Measurements from ENCODE around the gene ERC1.

ERC1 gene

DNA sequence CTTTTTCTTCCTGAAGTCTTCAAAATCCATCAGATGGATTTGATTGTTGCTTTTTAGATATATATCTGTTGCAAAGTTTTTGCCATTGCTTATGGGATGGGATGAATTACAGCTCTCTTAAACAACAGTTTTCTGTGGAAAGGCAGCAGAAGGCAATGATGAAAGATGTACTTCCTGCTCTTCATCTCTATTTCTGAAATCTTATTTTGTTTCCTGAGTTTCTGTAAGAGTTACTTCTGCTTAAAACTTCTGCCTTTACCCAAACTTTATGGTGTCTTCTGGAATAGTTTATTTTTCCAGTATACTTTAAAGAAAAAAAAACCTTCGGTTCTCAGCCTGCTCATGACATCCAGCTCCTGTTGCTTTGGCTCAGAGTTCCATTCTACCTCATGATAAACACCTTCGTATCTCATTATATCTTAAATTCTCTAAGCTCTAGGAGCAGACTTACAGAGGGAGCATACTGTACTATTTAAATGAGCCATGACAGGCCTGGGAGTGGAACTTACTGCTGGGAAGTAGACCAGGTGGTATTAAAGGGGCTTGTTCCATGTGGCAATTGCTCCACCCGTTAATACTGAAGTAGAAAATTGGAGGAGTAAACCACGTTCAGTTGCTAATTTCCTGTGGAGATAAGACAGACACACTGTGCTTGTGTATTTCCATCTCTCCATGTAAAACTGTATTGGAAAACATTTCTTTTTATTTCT is 314.9 kb downstream of the ERC1 start:
- TF ChIP-seq, protein P1, sequence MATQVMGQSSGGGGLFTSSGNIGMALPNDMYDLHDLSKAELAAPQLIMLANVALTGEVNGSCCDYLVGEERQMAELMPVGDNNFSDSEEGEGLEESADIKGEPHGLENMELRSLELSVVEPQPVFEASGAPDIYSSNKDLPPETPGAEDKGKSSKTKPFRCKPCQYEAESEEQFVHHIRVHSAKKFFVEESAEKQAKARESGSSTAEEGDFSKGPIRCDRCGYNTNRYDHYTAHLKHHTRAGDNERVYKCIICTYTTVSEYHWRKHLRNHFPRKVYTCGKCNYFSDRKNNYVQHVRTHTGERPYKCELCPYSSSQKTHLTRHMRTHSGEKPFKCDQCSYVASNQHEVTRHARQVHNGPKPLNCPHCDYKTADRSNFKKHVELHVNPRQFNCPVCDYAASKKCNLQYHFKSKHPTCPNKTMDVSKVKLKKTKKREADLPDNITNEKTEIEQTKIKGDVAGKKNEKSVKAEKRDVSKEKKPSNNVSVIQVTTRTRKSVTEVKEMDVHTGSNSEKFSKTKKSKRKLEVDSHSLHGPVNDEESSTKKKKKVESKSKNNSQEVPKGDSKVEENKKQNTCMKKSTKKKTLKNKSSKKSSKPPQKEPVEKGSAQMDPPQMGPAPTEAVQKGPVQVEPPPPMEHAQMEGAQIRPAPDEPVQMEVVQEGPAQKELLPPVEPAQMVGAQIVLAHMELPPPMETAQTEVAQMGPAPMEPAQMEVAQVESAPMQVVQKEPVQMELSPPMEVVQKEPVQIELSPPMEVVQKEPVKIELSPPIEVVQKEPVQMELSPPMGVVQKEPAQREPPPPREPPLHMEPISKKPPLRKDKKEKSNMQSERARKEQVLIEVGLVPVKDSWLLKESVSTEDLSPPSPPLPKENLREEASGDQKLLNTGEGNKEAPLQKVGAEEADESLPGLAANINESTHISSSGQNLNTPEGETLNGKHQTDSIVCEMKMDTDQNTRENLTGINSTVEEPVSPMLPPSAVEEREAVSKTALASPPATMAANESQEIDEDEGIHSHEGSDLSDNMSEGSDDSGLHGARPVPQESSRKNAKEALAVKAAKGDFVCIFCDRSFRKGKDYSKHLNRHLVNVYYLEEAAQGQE (IDR thresholded peaks at IDR 0.05; ENCODE audit: insufficient replicate concordance, low read depth), result no peak
- TF ChIP-seq POLR2AphosphoS5 (IDR thresholded peaks at IDR 0.05; ENCODE audit: low read depth) (no peak; the same call in 1 of the 2 replicates), GABPA (IDR thresholded peaks at IDR 0.05; ENCODE audit: low read depth) (no peak), SPI1 (IDR thresholded peaks at IDR 0.05; ENCODE audit: borderline replicate concordance, low read depth) (no peak), CTCF (IDR thresholded peaks at IDR 0.05; ENCODE audit: insufficient read depth, low read length) (no peak)
- Histone ChIP-seq H3K27ac (replicated peaks) (peak overlapping the region; percentile 62), H3K27me3 (ENCODE audit: insufficient read depth, poor library complexity, severe bottlenecking) (no peaks in the 10 kb centered on the region), H3K4me3 (replicated peaks; ENCODE audit: insufficient read depth, low read length) (no peak overlapping the region)
- DNase-seq (ENCODE audit: low read depth in 1 of 2, low spot score in 1 of 2), result peak in 1 of 2 experiments; percentile 51

DNA sequence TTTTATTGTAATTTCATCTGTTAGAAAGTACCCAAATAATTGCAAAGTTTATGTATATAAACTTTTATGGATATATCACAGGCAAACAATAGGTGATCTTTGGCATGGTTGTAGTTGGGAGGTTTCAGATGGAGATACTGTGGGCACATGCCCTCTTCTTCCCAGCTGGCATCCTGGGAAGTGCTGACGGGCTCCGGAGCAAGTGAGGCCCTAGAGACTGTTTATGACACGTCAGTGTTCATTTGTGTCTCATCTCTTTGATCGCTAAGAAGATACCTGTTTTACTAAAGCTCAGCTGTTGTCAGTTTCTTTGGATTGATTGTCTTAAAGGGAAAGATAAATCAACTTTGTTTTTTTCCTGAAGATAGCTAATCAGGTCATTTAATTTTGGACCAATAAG is 315.8 kb downstream of the ERC1 start:
- H3K27me3 ChIP-seq (ENCODE audit: insufficient read depth, poor library complexity, severe bottlenecking), result no peaks in the 10 kb centered on the region
- peak overlapping the region; percentile 62 for H3K27ac ChIP-seq (replicated peaks)
- TF ChIP-seq SPI1 (IDR thresholded peaks at IDR 0.05; ENCODE audit: borderline replicate concordance, low read depth) (no peak), CTCF (IDR thresholded peaks at IDR 0.05; ENCODE audit: insufficient read depth, low read length) (no peak), GABPA (IDR thresholded peaks at IDR 0.05; ENCODE audit: low read depth) (no peak), POLR2AphosphoS5 (IDR thresholded peaks at IDR 0.05; ENCODE audit: low read depth) (no peak)
- TF ChIP-seq, protein P1 (IDR thresholded peaks at IDR 0.05; ENCODE audit: insufficient replicate concordance, low read depth), result no peak
- no peak for DNase-seq (ENCODE audit: low read depth in 1 of 2, low spot score in 1 of 2)
- no peak overlapping the region for H3K4me3 ChIP-seq (replicated peaks; ENCODE audit: insufficient read depth, low read length)

GRCh38 chr12:1307796-1308195 is 316.8 kb downstream of the ERC1 start:
- DNase-seq (ENCODE audit: low read depth in 1 of 2, low spot score in 1 of 2), result no peak
- H3K27me3 ChIP-seq (ENCODE audit: insufficient read depth, poor library complexity, severe bottlenecking), result no peaks in the 10 kb centered on the region
- H3K4me3 ChIP-seq (replicated peaks; ENCODE audit: insufficient read depth, low read length), result no peak overlapping the region
- TF ChIP-seq POLR2AphosphoS5 (IDR thresholded peaks at IDR 0.05; ENCODE audit: low read depth) (no peak), CTCF (IDR thresholded peaks at IDR 0.05; ENCODE audit: insufficient read depth, low read length) (no peak), SPI1 (IDR thresholded peaks at IDR 0.05; ENCODE audit: borderline replicate concordance, low read depth) (no peak), GABPA (IDR thresholded peaks at IDR 0.05; ENCODE audit: low read depth) (no peak)
- TF ChIP-seq, protein P1 (IDR thresholded peaks at IDR 0.05; ENCODE audit: insufficient replicate concordance, low read depth), result no peak
- H3K27ac ChIP-seq (replicated peaks), result peak overlapping the region; percentile 62
